Peyer's patch (tissue), 4 donors: ENCODE results near the gene NCKAP5L. TPM values are rescaled to one million over a fixed set of nuclear protein-coding genes. Genes with fewer than 3 reads are reported as not detected.

Source experiments
- DNase-seq, 3 donors: peaks; one replicate each; pipeline ENCODE4 v3.0.0-alpha.2; 2017 to 2019
- H3K27ac ChIP-seq, 4 donors: fragments of 200-600 bp; sonication (generic); one replicate each; pipeline ENCODE4 v1.5.1; 2016 to 2019
- H3K27me3 ChIP-seq, 2 donors: fragments of 200-600 bp; sonication (generic); one replicate each; pipeline ENCODE4 v1.5.1; 2019
- H3K36me3 ChIP-seq, 3 donors: fragments of 200-600 bp; sonication (generic); one replicate each; pipeline ENCODE4 v1.5.1; 2016 to 2019
- H3K4me1 ChIP-seq, 4 donors: fragments of 200-600 bp; sonication (generic); one replicate each; pipeline ENCODE4 v1.5.1; 2016 to 2019
- H3K4me3 ChIP-seq, 4 donors: fragments of 200-600 bp; sonication (generic); 1 replicate in 3 of 4; 2 replicates in 1 of 4; pipeline ENCODE4 v1.5.1; 2016 to 2019; ENCODE audit warnings: mild to moderate bottlenecking in 1 of 4
- H3K9me3 ChIP-seq, 4 donors: fragments of 200-600 bp; sonication (generic); one replicate each; pipeline ENCODE4 v1.5.1; 2016 to 2019; ENCODE audit warnings: mild to moderate bottlenecking in 1 of 4
- POLR2A ChIP-seq, 2 donors: fragments of 450-650 bp; IDR thresholded peaks; one replicate each; pipeline ENCODE4 v1.5.1; 2017; ENCODE audit warnings: antibody characterized with exemption in 2 of 2, mild to moderate bottlenecking in 2 of 2, moderate library complexity in 2 of 2
- total RNA-seq, 4 donors: library from RNA; depleted of rRNA; stranded (reverse); fragments of >200 nt; gene quantifications; one replicate each; pipeline ENCODE4 v1.1.0, GENCODE V29; 2016
- TF ChIP-seq, protein P1 (sequence below), 6 experiments: fragments of 450-650 bp in 4 of 6; fragments of 200-600 bp in 2 of 6; sonication (generic) in 1 of 6; IDR thresholded peaks; one replicate each; pipeline ENCODE4 v1.5.1; 2017 to 2019; ENCODE audit warnings: antibody characterized with exemption in 6 of 6, mild to moderate bottlenecking in 3 of 6, moderate library complexity in 1 of 6

The NCKAP5L gene
- total RNA-seq, 4 donors from 2014 or later: 3.3 to 16.5 (median 7.5) TPM

DNA sequence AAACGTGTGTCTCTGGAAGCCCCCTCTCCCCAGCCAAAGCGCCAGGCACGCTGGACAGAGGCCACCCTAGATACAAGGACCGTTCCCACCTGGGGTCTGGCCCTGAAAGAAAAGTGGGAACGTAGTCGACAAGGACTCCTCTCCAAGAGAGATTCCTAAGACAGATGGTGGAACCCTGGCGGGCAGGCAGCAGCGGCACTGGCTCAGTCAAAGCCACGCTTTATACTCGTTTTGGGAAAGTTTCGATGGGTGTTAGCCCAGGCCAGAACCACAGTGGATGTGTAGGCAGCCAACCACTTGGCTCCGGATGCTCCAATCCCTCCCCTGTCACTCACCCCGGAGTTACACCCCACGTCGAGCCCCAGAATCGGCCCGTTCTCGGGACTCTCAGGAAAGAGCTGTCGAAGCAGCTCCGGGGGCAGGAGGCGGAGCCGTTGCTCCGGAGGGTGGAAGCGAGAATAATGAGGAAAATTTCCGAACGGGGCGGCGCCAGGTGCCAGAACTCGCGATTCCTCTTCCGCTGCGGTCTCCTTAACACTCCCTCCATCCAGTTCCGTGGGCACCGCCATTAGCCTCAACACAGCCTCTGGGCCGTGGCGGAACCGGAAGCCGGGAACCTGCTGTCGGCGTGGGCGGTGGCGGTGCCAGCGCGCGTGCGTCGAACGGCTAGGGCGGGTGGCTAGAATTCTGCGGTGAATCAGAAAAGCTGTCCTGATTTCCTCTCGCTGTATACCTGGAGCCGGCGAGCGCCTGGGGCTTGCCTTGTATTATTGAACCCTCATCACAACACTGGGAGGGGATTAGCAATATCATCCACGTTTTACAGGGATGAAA lies 14.5 kb upstream of the NCKAP5L start, which contains the start of gene BCDIN3D:
BCDIN3D (minus strand) TSS at position 588 of the 834 bp plus-strand sequence; CDS start at position 569, 19 bp downstream.
- H3K4me1 ChIP-seq: peaks cover 0 to 13% (median 0%) of the 10 kb centered on the region in 4 donors
- no peaks in the 10 kb centered on the region for H3K9me3 ChIP-seq
- TF ChIP-seq, protein P1, sequence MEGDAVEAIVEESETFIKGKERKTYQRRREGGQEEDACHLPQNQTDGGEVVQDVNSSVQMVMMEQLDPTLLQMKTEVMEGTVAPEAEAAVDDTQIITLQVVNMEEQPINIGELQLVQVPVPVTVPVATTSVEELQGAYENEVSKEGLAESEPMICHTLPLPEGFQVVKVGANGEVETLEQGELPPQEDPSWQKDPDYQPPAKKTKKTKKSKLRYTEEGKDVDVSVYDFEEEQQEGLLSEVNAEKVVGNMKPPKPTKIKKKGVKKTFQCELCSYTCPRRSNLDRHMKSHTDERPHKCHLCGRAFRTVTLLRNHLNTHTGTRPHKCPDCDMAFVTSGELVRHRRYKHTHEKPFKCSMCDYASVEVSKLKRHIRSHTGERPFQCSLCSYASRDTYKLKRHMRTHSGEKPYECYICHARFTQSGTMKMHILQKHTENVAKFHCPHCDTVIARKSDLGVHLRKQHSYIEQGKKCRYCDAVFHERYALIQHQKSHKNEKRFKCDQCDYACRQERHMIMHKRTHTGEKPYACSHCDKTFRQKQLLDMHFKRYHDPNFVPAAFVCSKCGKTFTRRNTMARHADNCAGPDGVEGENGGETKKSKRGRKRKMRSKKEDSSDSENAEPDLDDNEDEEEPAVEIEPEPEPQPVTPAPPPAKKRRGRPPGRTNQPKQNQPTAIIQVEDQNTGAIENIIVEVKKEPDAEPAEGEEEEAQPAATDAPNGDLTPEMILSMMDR (IDR thresholded peaks at IDR 0.05): no peak
- peak; percentile 69 to 88 for TF ChIP-seq POLR2A (IDR thresholded peaks at IDR 0.05)
- no peaks in the 10 kb centered on the region for H3K27me3 ChIP-seq
- peak; percentile 90 to 96 (median 94) for DNase-seq
- peak within 1 kb of the TSS; percentile 63 to 86 (median 70) for H3K4me3 ChIP-seq
- no peaks in the 10 kb centered on the region for H3K36me3 ChIP-seq
- peak within 1 kb of the TSS; percentile 81 to 96 (median 88) for H3K27ac ChIP-seq

DNA sequence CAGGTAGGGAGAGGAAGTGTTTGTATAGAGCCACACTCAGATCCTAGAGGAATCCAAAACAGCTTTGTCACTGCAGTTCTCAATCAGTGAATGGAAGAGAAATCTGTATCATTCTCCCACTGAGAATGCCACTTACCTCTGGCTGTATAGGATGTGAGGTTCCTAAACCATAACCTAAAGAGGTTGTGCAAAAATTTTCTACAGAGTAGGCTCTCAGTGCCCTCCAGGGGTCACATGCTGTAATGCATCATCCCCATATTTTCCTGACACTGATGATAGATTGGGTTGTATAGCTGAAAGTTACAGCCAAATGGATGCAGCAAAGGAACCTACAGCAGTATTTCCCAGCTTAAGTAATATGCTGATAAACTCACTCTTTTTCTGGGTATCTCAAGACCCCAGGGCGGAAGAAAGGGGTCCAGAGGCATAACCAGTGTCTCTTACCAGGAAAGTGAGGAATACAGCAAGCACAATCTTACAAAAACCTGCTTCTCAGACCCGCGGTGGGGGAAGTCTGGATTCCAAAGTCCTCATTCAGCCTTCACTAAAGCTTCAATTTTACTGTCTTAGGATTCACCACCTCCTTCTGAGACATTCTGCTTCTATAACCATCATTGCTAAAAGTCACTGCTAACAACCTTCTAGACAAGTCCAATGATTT lies 10.9 kb upstream of the NCKAP5L start:
- Histone ChIP-seq H3K9me3 (no peaks in the 10 kb centered on the region), H3K4me1 (peaks cover 0 to 13% (median 0%) of the 10 kb centered on the region in 4 donors), H3K27ac (no peak overlapping the region), H3K27me3 (no peaks in the 10 kb centered on the region), H3K4me3 (no peak overlapping the region), H3K36me3 (no peaks in the 10 kb centered on the region)
- TF ChIP-seq, protein P1 (IDR thresholded peaks at IDR 0.05): peak; percentile 31 to 68 (median 60)
- no peak for TF ChIP-seq POLR2A (IDR thresholded peaks at IDR 0.05)
- DNase-seq: no peak

DNA sequence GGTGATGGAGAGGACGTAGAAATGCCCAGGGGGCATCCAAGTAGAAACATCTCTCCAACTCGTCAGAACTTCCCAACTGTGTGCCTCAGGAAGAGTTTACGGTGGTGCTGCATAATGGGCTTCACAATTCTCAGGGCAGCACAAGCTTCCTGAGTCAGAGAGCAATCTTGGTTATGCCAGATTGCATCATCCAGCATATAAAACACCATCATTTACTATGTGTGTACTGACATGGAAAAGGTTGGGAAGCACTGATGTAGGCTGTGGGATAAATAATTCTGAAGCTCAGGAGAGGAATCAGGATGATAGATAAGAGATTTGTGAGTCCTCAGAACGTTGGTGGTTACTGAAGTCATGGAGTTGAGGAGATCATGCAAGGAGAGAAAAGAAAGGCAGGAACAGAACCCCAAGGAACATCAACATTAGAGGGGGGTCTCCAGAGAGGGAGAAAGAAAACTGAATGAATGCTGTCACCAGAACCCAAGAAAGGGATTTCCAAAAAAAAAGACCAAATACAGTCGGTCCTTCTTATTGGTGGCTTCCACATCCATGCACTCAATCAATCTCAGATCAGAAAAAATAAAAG lies 4.7 kb upstream of the NCKAP5L start:
- Histone ChIP-seq H3K9me3 (no peaks in the 10 kb centered on the region), H3K27me3 (no peaks in the 10 kb centered on the region), H3K4me1 (peaks cover 0 to 11% (median 0%) of the 10 kb centered on the region in 4 donors), H3K36me3 (no peaks in the 10 kb centered on the region), H3K27ac (no peak overlapping the region), H3K4me3 (no peak overlapping the region)
- TF ChIP-seq, protein P1 (IDR thresholded peaks at IDR 0.05): no peak
- TF ChIP-seq POLR2A (IDR thresholded peaks at IDR 0.05): no peak
- no peak for DNase-seq

DNA sequence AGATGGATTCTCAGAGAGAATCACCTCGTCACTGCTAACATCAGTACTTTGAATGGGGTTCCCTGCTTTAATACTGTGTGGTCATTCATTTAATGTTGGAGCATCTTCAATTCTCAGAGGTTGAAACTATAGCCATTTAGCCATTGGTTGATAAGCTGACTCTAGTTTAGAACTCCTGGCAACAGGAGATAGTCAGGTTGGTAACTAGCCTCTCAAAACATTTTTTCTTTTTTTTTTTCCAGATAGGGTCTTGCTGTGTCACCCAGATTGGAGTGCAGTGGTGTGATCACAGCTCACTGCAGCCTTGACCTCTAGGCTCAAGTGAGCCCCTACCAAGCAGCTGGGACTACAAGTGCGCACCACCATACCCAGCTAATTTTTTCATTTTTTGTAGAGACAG lies 3.5 kb upstream of the NCKAP5L start:
- Histone ChIP-seq H3K27ac (no peak overlapping the region), H3K36me3 (no peaks in the 10 kb centered on the region), H3K4me3 (no peak overlapping the region), H3K9me3 (no peaks in the 10 kb centered on the region), H3K4me1 (peaks cover 0 to 18% (median 0%) of the 10 kb centered on the region in 4 donors), H3K27me3 (no peaks in the 10 kb centered on the region)
- no peak for DNase-seq
- no peak for TF ChIP-seq POLR2A (IDR thresholded peaks at IDR 0.05)
- TF ChIP-seq, protein P1 (IDR thresholded peaks at IDR 0.05): no peak

DNA sequence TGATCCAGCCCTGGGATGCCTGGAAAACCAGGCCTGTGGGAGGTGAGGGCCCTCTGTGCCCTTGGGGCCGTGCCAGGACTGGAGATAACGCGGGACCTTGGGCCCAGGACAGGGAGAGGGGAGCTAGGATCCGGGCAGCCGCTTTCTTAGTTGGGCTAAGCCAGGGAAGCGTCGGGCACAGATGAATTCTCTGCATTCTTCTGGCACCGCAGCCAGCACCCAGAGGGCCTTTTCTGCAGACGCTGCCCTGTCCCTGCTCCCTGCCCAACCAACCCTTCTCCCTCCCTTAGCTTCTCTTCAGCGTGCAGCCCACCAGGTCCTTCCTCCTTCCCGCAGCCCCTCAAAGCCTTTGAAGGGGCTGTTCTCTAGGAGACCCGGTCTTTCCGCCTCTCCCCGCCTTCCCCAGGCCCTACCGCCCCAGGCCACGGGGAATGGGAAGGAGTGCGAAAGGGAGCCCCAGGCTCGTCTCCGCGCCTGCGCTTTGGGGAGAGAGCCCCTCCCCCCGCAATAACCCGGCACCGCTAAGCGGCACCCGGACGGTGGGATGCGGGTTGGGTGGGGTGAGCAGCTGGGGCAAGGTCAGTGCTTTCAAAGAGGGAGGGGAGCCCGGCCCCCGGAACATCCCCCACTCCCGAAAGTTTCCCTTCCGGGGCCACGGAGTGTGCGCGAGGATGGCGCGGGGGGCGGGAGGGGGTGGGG lies 663 bp downstream of the NCKAP5L start:
- Histone ChIP-seq H3K4me1 (peaks cover 0 to 48% (median 0%) of the 10 kb centered on the region in 4 donors), H3K36me3 (no peaks in the 10 kb centered on the region), H3K9me3 (no peaks in the 10 kb centered on the region), H3K27ac (peak overlapping the region; percentile 77 to 89 (median 85)), H3K27me3 (no peaks in the 10 kb centered on the region), H3K4me3 (peak overlapping the region; percentile 75 to 80 (median 78))
- DNase-seq: peak in 2 of 3 donors; percentile 43 to 62
- TF ChIP-seq POLR2A (IDR thresholded peaks at IDR 0.05): no peak
- TF ChIP-seq, protein P1 (IDR thresholded peaks at IDR 0.05): no peak
